B cell (primary cell): Measurements from ENCODE around the gene PSAP.

ENCODE experiments used
- EZH2 ChIP-seq: IDR thresholded peaks from 2 replicates; pipeline ENCODE4 v1.6.1; 2012; ENCODE audit warnings: borderline replicate concordance, low read depth, mild to moderate bottlenecking, moderate library complexity, low read length; ENCODE audit not compliant: insufficient read depth, poor library complexity, severe bottlenecking
- TF ChIP-seq, protein P1 (sequence below): fragments of 200-600 bp; IDR thresholded peaks from one replicate; pipeline ENCODE4 v1.8.0; 2022; ENCODE audit warnings: antibody characterized with exemption, mild to moderate bottlenecking

- no peak for TF ChIP-seq EZH2
- TF ChIP-seq, protein P1, sequence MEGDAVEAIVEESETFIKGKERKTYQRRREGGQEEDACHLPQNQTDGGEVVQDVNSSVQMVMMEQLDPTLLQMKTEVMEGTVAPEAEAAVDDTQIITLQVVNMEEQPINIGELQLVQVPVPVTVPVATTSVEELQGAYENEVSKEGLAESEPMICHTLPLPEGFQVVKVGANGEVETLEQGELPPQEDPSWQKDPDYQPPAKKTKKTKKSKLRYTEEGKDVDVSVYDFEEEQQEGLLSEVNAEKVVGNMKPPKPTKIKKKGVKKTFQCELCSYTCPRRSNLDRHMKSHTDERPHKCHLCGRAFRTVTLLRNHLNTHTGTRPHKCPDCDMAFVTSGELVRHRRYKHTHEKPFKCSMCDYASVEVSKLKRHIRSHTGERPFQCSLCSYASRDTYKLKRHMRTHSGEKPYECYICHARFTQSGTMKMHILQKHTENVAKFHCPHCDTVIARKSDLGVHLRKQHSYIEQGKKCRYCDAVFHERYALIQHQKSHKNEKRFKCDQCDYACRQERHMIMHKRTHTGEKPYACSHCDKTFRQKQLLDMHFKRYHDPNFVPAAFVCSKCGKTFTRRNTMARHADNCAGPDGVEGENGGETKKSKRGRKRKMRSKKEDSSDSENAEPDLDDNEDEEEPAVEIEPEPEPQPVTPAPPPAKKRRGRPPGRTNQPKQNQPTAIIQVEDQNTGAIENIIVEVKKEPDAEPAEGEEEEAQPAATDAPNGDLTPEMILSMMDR = no peak
Observed at GRCh38 chr10:71857934-71858890, 7.2 kb upstream of the PSAP start.
